Left lung (tissue), 10 donors: ENCODE measurements around the gene FAM114A1. TPM values are rescaled to one million over a fixed set of nuclear protein-coding genes. Genes with fewer than 3 reads are reported as not detected.

Experiments
- ATAC-seq: fragments of 200-7000 bp; cut with Tn5 transposase; one replicate; pipeline ENCODE4 v1.9.1; 2020; ENCODE audit warnings: moderate library complexity
- DNase-seq, 4 donors: peaks; one replicate each; pipeline ENCODE4 v3.0.0-alpha.2; 2013 to 2020
- H3K27ac ChIP-seq, 2 donors: fragments of 200-600 bp; sonication (generic) in 1 of 2; one replicate each; pipeline versions ENCODE4 v1.5.0 to v1.8.0; 2020 to 2021
- H3K27me3 ChIP-seq, 2 donors: fragments of 200-600 bp; sonication (generic) in 1 of 2; one replicate each; pipeline versions ENCODE4 v1.5.0 to v1.8.0; 2020 to 2021
- H3K36me3 ChIP-seq, 2 donors: fragments of 200-600 bp; sonication (generic) in 1 of 2; one replicate each; pipeline versions ENCODE4 v1.5.0 to v1.8.0; 2020 to 2021
- H3K4me1 ChIP-seq, 2 donors: fragments of 200-600 bp; one replicate each; pipeline ENCODE4 v1.8.0; 2021
- H3K4me3 ChIP-seq, 2 donors: fragments of 200-600 bp; sonication (generic) in 1 of 2; one replicate each; pipeline versions ENCODE4 v1.5.0 to v1.8.0; 2020 to 2021; ENCODE audit warnings: mild to moderate bottlenecking in 1 of 2
- H3K9me3 ChIP-seq, 2 donors: fragments of 200-600 bp; sonication (generic) in 1 of 2; one replicate each; pipeline versions ENCODE4 v1.5.0 to v1.8.0; 2020 to 2021
- intact Hi-C, 2 donors: fragments of 100-400 bp; cut with DNase I; formaldehyde crosslinking; loops; one replicate each; pipeline versions ENCODE4 v1.11.2 to v1.14.2; 2022
- polyA plus RNA-seq, 6 donors: library from polyadenylated mRNA; unstranded; fragments of 120-200 nt; gene quantifications; one replicate each; pipeline ENCODE4 v1.2.1, GENCODE V29; 2013; ENCODE audit not compliant: insufficient read length in 6 of 6
- total RNA-seq, 2 donors: library from RNA; stranded (reverse); fragmentation: NEBNext Ultra II Directional; extraction: Animal tissue kit (Norgen Biotek cat#: 25700); gene quantifications; one replicate each; pipeline ENCODE4 v1.2.1, GENCODE V29; 2021
- TF ChIP-seq, protein P1 (sequence below), 2 donors: fragments of 200-600 bp; sonication (generic) in 1 of 2; IDR thresholded peaks; one replicate each; pipeline versions ENCODE4 v1.5.0 to v1.8.0; 2021; ENCODE audit warnings: antibody characterized with exemption in 2 of 2
- donor health status: DM: no; HTN: yes; CAD: no.
- donor health status: DM: no; HTN: no; CAD: no.

The FAM114A1 gene
- total and polyA plus RNA-seq, 8 donors = 51.5 to 81.1 (median 62.4) TPM

DNA sequence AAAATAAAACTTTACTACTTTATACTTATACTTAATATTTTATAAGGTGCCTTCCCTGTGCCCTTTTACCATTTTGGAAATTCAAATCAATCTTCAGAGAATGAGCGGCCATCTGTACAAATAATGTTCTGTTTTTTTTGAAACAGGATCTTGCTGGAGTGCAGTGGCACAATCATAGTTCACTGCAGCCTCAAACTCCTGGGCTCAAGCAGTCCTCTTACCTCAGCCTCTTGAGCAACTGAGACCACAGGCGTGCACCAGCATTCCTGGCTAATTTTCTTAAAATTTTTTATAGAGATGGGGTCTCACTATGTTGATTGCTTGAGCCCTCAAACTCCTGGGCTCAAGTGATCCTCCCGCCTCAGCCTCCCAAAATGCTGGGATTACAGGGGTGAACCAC, 53.5 kb downstream of the FAM114A1 start:
- ATAC-seq (no peak), DNase-seq (no peak)
- Histone ChIP-seq H3K27ac (no peak overlapping the region), H3K27me3 (no peaks in the 10 kb centered on the region), H3K36me3 (peaks cover 0 to 88% of the 10 kb centered on the region in 2 donors), H3K4me3 (no peak overlapping the region), H3K4me1 (peaks cover 0 to 5% of the 10 kb centered on the region in 2 donors), H3K9me3 (no peaks in the 10 kb centered on the region)
- TF ChIP-seq, protein P1, sequence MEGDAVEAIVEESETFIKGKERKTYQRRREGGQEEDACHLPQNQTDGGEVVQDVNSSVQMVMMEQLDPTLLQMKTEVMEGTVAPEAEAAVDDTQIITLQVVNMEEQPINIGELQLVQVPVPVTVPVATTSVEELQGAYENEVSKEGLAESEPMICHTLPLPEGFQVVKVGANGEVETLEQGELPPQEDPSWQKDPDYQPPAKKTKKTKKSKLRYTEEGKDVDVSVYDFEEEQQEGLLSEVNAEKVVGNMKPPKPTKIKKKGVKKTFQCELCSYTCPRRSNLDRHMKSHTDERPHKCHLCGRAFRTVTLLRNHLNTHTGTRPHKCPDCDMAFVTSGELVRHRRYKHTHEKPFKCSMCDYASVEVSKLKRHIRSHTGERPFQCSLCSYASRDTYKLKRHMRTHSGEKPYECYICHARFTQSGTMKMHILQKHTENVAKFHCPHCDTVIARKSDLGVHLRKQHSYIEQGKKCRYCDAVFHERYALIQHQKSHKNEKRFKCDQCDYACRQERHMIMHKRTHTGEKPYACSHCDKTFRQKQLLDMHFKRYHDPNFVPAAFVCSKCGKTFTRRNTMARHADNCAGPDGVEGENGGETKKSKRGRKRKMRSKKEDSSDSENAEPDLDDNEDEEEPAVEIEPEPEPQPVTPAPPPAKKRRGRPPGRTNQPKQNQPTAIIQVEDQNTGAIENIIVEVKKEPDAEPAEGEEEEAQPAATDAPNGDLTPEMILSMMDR (IDR thresholded peaks at IDR 0.05) = no peak
- intact Hi-C loops = no loop called here

DNA sequence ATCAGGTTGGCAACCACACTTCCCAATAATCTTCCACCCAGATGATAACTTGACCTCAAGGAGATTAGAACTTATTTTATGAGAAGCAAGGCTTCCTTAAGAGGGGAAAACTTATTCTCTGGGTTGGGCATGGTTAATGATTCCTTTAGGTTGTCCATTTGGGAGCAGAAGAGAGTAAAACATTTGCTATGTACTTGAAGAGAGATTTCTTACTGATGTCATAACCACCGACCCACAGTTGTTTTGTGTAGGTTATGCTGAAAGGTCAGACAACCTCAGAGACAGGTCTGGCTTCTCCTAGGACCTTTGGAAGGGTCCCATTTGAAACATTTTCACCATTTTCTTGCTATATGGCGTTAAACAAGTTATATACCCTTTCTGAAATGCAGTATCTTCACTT, 56.1 kb downstream of the FAM114A1 start:
- Histone ChIP-seq H3K27ac (no peak overlapping the region), H3K4me3 (no peak overlapping the region), H3K4me1 (peaks cover 0 to 5% of the 10 kb centered on the region in 2 donors), H3K27me3 (no peaks in the 10 kb centered on the region), H3K9me3 (no peaks in the 10 kb centered on the region), H3K36me3 (peaks cover 0 to 91% of the 10 kb centered on the region in 2 donors)
- intact Hi-C loops = no loop called here
- TF ChIP-seq, protein P1 (IDR thresholded peaks at IDR 0.05) = no peak
- DNase-seq (no peak), ATAC-seq (no peak)

DNA sequence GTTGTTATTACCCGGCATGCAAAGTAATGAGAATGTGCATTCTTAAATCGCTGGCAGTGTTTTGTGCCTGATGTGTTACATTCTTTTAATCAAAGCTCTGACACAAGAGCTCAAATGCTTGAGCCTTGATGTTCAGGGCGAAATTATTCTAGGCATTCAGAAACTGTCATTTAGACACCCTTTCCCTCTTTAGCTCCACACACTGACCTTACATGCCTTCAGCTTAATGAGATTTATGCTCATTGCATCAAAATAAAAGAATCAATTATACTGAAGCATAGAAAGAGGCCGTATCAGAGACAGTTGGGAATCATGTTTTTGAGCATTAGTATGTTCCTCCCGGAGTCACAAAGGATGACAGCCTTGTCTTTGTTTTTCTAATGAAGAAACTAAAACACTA, 56.7 kb downstream of the FAM114A1 start:
- Histone ChIP-seq H3K27ac (no peak overlapping the region), H3K4me3 (no peak overlapping the region), H3K9me3 (no peaks in the 10 kb centered on the region), H3K27me3 (no peaks in the 10 kb centered on the region), H3K4me1 (peaks cover 0 to 5% of the 10 kb centered on the region in 2 donors), H3K36me3 (peaks cover 0 to 91% of the 10 kb centered on the region in 2 donors)
- ATAC-seq = no peak
- TF ChIP-seq, protein P1 (IDR thresholded peaks at IDR 0.05) = no peak
- DNase-seq = no peak
- intact Hi-C loops = no loop called here

DNA sequence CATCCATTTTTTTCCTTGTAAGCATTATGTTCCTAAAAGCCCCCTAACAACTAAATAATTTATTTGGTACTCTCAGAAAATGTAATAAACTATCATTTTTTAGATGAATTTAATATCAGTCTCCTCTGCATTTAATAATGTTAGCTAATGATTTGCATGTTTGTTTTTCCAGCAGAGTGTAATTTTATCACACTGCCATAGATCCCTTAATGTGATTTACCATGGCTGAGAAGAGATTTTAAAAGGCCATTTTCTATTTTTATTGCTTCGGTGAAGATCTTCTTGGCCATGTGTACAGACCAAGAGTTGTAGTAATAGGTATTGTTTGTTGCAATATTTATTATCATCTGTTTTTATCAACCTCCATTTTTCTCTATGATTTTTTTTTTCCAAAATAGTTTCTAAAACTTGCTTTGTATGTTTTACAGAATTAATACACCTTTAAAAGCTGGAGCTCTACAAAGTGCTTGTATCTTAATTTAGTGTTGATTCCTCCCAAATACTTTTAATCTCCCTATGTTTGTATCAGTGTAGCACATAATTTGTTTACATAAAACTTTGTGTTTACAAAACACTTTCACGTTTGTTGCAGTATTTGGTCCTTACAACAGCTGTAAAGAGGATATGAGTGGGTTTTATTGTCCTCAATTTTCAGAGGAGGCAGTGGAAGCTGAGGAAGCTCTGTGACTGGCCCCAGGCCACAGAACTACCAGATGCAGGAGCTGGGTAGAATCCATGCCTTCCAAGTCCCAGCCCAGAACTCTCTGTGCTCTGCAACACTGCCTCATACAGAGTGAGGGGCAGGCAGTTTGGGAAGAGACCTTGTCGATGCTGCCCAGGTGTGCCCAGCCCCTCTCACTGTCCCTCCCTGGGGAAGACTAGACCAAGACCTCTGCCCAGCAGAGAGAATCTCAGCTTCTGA, 58.1 kb downstream of the FAM114A1 start:
- Histone ChIP-seq H3K9me3 (no peaks in the 10 kb centered on the region), H3K4me3 (no peak overlapping the region), H3K4me1 (peaks cover 0 to 4% of the 10 kb centered on the region in 2 donors), H3K36me3 (peaks cover 0 to 91% of the 10 kb centered on the region in 2 donors), H3K27me3 (no peaks in the 10 kb centered on the region), H3K27ac (no peak overlapping the region)
- TF ChIP-seq, protein P1 (IDR thresholded peaks at IDR 0.05) = no peak
- intact Hi-C loops = no loop called here
- ATAC-seq (no peak), DNase-seq (peak in 1 of 4 donors; percentile 18)

DNA sequence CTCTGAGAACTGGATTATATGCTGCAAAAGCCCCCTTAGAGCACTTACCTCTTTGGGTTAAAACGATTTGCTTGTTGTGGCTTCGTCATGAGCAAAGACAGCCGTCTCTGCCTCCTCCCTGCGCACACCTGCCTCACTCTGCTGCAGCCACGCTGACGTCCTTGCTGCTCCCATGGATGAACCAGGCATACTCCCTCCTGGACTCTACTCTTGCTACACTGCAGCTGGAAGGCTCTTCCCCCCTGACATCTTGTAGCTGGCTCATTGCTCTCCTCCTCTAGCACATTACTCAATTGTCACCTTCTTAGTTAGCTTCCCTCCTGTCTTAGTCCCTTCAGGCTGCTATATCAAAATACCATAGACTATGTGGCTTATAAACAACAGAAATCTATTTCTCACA, 59.3 kb downstream of the FAM114A1 start:
- Histone ChIP-seq H3K4me3 (no peak overlapping the region), H3K9me3 (no peaks in the 10 kb centered on the region), H3K4me1 (no peaks in the 10 kb centered on the region), H3K27me3 (no peaks in the 10 kb centered on the region), H3K36me3 (peaks cover 0 to 92% of the 10 kb centered on the region in 2 donors), H3K27ac (no peak overlapping the region)
- no peak for ATAC-seq
- intact Hi-C loops = no loop called here
- no peak for DNase-seq
- TF ChIP-seq, protein P1 (IDR thresholded peaks at IDR 0.05) = no peak
